ENCODE data around the gene ZNF598.

ZNF598 gene

DNA sequence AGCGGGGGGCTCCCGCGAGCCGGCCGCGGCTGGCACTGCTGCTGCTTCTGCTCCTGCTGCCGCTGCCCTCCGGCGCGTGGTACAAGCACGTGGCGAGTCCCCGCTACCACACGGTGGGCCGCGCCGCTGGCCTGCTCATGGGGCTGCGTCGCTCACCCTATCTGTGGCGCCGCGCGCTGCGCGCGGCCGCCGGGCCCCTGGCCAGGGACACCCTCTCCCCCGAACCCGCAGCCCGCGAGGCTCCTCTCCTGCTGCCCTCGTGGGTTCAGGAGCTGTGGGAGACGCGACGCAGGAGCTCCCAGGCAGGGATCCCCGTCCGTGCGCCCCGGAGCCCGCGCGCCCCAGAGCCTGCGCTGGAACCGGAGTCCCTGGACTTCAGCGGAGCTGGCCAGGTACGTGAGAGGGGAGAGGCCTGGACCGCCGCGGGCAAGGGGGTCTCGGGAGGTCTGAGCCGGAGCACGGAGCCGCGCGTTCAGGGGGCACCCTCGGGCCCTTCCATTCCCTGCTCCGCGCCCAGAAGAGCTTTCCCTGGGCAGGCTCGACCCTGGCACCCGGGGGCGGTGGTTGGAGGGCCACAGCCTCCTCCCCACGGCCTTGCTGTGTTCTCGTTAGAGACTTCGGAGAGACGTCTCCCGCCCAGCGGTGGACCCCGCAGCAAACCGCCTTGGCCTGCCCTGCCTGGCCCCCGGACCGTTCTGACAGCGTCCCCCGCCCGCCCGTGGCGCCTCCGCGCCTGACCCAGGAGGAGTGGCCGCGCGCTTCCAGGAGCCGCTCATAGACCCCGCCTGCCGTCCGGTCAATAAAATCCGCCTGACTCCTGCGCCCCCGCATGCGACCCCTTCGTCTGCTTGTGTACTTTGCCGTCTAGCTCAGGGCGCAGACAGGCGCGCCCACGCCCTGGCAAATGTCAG is 10.6 kb upstream of the ZNF598 start:
- Histone ChIP-seq H3K79me1 (ENCODE audit: low read depth, low read length) (no peaks in the 10 kb centered on the region), H3K36me3 (replicated peaks in 1 of 2; ENCODE audit: control insufficient read depth in 2 of 2, insufficient read depth in 2 of 2, low read length in 2 of 2) (no peaks in the 10 kb centered on the region), H3K18ac (ENCODE audit: low read length) (peak overlapping the region; percentile 85), H3K4me2 (ENCODE audit: insufficient read depth, low read length, poor library complexity, severe bottlenecking) (peak overlapping the region; percentile 66), H2BK5ac (ENCODE audit: low read length) (peak overlapping the region; percentile 75), H2AFZ (ENCODE audit: low read length) (peak overlapping the region; percentile 77), H3K4me3 (ENCODE audit: low read length in 2 of 2) (peak overlapping the region; percentile 15 to 60), H2AK5ac (ENCODE audit: low read depth, low read length) (peak overlapping the region; percentile 19), H3K4me1 (ENCODE audit: control insufficient read depth in 2 of 2, insufficient read depth in 1 of 2, low read depth in 1 of 2, low read length in 2 of 2) (peaks cover 7 to 11% of the 10 kb centered on the region in 2 donors), H3K4ac (ENCODE audit: low read length) (no peak overlapping the region), H3K23ac (ENCODE audit: low read depth, low read length, poor library complexity) (peak overlapping the region; percentile 65), H3K27me3 (ENCODE audit: control insufficient read depth in 3 of 3, insufficient read depth in 3 of 3, low read depth in 1 of 3, low read length in 3 of 3) (peaks cover 19 to 48% (median 43%) of the 10 kb centered on the region in 3 experiments), H2BK15ac (ENCODE audit: low read length) (peak overlapping the region; percentile 58), H4K91ac (ENCODE audit: low read depth, low read length, poor library complexity) (no peak overlapping the region), H3K9ac (ENCODE audit: low read depth, low read length, poor library complexity) (peak overlapping the region; percentile 81), H3K14ac (ENCODE audit: low read length) (peak overlapping the region; percentile 31), H4K8ac (ENCODE audit: low read depth, low read length) (no peak overlapping the region), H3K9me3 (replicated peaks in 1 of 2; ENCODE audit: control insufficient read depth in 2 of 2, insufficient read depth in 1 of 2, low read depth in 1 of 2, low read length in 2 of 2) (peaks cover 0 to 2% of the 10 kb centered on the region in 2 donors), H2BK120ac (ENCODE audit: low read depth, low read length) (no peak overlapping the region), H2BK12ac (ENCODE audit: low read length) (no peak overlapping the region), H3K27ac (replicated peaks; ENCODE audit: low read length) (no peak overlapping the region)
- no peak for DNase-seq (ENCODE audit: low spot score)
- WGBS, 2 donors (ENCODE audit: extremely low coverage in 2 of 2, insufficient read length in 2 of 2, insufficient replicate concordance in 1 of 2), result no CpG with 5 or more reads among the region's 96 CpGs

DNA sequence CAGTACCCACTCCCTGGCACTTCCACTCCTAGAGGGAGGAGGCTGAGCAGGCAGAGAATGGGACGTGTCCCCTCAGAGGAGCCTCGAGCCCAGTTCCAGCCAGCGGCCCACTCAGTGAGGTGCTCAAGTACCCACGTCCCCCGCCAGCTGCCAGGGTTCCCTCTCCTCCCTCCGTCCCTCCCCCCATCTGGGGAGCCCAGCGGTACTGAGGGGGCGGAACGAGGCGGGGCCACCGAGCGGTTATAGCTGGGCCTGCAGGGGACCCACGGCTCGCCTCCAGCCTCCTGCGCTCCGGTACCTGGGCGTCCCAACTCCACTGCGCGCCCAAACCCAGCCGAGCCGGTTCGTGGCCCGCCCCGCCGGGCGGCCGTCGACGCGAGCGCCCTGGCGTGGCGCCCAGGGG is 9.9 kb upstream of the ZNF598 start, which contains the start of gene NPW:
TSS of gene NPW (plus strand) at position 268 of the 403 bp plus-strand sequence.
- Histone ChIP-seq H3K36me3 (replicated peaks in 1 of 2; ENCODE audit: control insufficient read depth in 2 of 2, insufficient read depth in 2 of 2, low read length in 2 of 2) (no peaks in the 10 kb centered on the region), H2BK120ac (ENCODE audit: low read depth, low read length) (peak within 1 kb of the TSS; percentile 72), H3K9me3 (replicated peaks in 1 of 2; ENCODE audit: control insufficient read depth in 2 of 2, insufficient read depth in 1 of 2, low read depth in 1 of 2, low read length in 2 of 2) (no peaks in the 10 kb centered on the region), H3K4me3 (ENCODE audit: low read length in 2 of 2) (peak within 1 kb of the TSS; percentile 15 to 60), H2AK5ac (ENCODE audit: low read depth, low read length) (peak within 1 kb of the TSS; percentile 92), H3K79me1 (ENCODE audit: low read depth, low read length) (no peaks in the 10 kb centered on the region), H3K14ac (ENCODE audit: low read length) (peak within 1 kb of the TSS; percentile 82), H2BK12ac (ENCODE audit: low read length) (peak within 1 kb of the TSS; percentile 58), H3K4ac (ENCODE audit: low read length) (peak within 1 kb of the TSS; percentile 89), H4K8ac (ENCODE audit: low read depth, low read length) (no peak within 1 kb of the TSS), H2BK5ac (ENCODE audit: low read length) (peak within 1 kb of the TSS; percentile 75), H3K4me1 (ENCODE audit: control insufficient read depth in 2 of 2, insufficient read depth in 1 of 2, low read depth in 1 of 2, low read length in 2 of 2) (peaks cover 7 to 11% of the 10 kb centered on the region in 2 donors), H3K4me2 (ENCODE audit: insufficient read depth, low read length, poor library complexity, severe bottlenecking) (peak within 1 kb of the TSS; percentile 66), H3K27ac (replicated peaks; ENCODE audit: low read length) (no peak within 1 kb of the TSS), H3K23ac (ENCODE audit: low read depth, low read length, poor library complexity) (peak within 1 kb of the TSS; percentile 65), H3K27me3 (ENCODE audit: control insufficient read depth in 3 of 3, insufficient read depth in 3 of 3, low read depth in 1 of 3, low read length in 3 of 3) (peaks cover 19 to 45% (median 37%) of the 10 kb centered on the region in 3 experiments), H4K91ac (ENCODE audit: low read depth, low read length, poor library complexity) (no peak within 1 kb of the TSS), H2BK15ac (ENCODE audit: low read length) (peak within 1 kb of the TSS; percentile 58), H3K9ac (ENCODE audit: low read depth, low read length, poor library complexity) (peak within 1 kb of the TSS; percentile 81), H3K18ac (ENCODE audit: low read length) (peak within 1 kb of the TSS; percentile 85), H2AFZ (ENCODE audit: low read length) (peak within 1 kb of the TSS; percentile 77)
- no peak for DNase-seq (ENCODE audit: low spot score)
- no CpG with 5 or more reads among the region's 33 CpGs for WGBS, 2 donors (ENCODE audit: extremely low coverage in 2 of 2, insufficient read length in 2 of 2, insufficient replicate concordance in 1 of 2)

DNA sequence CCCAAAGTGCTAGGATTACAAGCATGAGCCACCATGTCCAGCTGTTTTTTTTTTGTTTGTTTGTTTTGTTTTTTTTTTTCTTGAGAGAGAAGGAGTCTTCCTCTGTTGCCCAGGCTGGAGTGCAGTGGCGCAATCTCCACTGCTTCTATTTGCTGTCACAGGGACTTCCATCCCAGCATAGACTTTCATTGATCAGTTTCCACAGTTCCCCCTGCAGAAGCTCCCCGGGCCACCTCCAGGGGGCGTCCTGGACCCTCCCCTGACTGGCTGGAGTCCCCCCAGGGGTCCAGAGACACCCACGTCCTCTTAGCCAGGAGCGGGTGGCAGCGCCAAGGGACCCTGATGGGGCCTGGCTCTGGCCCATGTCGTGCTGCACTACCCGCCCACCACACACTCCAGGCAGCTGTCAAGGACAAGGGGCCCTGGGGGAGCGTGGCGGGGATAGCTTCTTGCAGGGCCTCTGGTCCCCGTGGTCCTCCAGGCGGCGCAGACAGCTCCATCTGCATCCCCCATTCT is 6.8 kb upstream of the ZNF598 start:
- Histone ChIP-seq H2AK5ac (ENCODE audit: low read depth, low read length) (peak overlapping the region; percentile 88), H3K27ac (replicated peaks; ENCODE audit: low read length) (no peak overlapping the region), H4K91ac (ENCODE audit: low read depth, low read length, poor library complexity) (no peak overlapping the region), H3K9me3 (replicated peaks in 1 of 2; ENCODE audit: control insufficient read depth in 2 of 2, insufficient read depth in 1 of 2, low read depth in 1 of 2, low read length in 2 of 2) (no peaks in the 10 kb centered on the region), H3K14ac (ENCODE audit: low read length) (no peak overlapping the region), H2BK15ac (ENCODE audit: low read length) (peak overlapping the region; percentile 4), H2BK5ac (ENCODE audit: low read length) (no peak overlapping the region), H3K18ac (ENCODE audit: low read length) (no peak overlapping the region), H3K36me3 (replicated peaks in 1 of 2; ENCODE audit: control insufficient read depth in 2 of 2, insufficient read depth in 2 of 2, low read length in 2 of 2) (no peaks in the 10 kb centered on the region), H2BK120ac (ENCODE audit: low read depth, low read length) (no peak overlapping the region), H3K9ac (ENCODE audit: low read depth, low read length, poor library complexity) (no peak overlapping the region), H2AFZ (ENCODE audit: low read length) (no peak overlapping the region), H3K79me1 (ENCODE audit: low read depth, low read length) (no peaks in the 10 kb centered on the region), H3K27me3 (ENCODE audit: control insufficient read depth in 3 of 3, insufficient read depth in 3 of 3, low read depth in 1 of 3, low read length in 3 of 3) (peaks cover 19 to 32% (median 30%) of the 10 kb centered on the region in 3 experiments), H3K23ac (ENCODE audit: low read depth, low read length, poor library complexity) (peak overlapping the region; percentile 89), H3K4me2 (ENCODE audit: insufficient read depth, low read length, poor library complexity, severe bottlenecking) (no peak overlapping the region), H4K8ac (ENCODE audit: low read depth, low read length) (no peak overlapping the region), H3K4me3 (ENCODE audit: low read length in 2 of 2) (no peak overlapping the region), H2BK12ac (ENCODE audit: low read length) (no peak overlapping the region), H3K4ac (ENCODE audit: low read length) (no peak overlapping the region), H3K4me1 (ENCODE audit: control insufficient read depth in 2 of 2, insufficient read depth in 1 of 2, low read depth in 1 of 2, low read length in 2 of 2) (peaks cover 2 to 4% of the 10 kb centered on the region in 2 donors)
- no peak for DNase-seq (ENCODE audit: low spot score)
- no CpG with 5 or more reads among the region's 13 CpGs for WGBS, 2 donors (ENCODE audit: extremely low coverage in 2 of 2, insufficient read length in 2 of 2, insufficient replicate concordance in 1 of 2)

DNA sequence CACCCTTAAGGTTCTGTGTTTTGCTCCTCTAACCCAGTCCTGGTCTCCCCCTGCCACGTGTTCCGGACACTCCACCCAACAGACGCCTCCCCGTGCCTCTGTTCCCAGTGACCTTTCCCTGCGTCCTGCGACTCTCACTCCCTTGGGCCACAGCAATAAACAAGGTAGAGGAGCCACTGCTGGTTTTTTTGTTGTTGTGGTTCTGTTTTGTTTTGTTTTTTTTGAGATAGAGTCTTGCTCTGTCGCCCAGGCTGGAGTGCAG is 6.3 kb upstream of the ZNF598 start:
- no peak overlapping the region for H4K91ac ChIP-seq (ENCODE audit: low read depth, low read length, poor library complexity)
- H2BK5ac ChIP-seq (ENCODE audit: low read length), result no peak overlapping the region
- no peak overlapping the region for H4K8ac ChIP-seq (ENCODE audit: low read depth, low read length)
- H3K4ac ChIP-seq (ENCODE audit: low read length), result no peak overlapping the region
- no peak overlapping the region for H2BK120ac ChIP-seq (ENCODE audit: low read depth, low read length)
- WGBS, 2 donors (ENCODE audit: extremely low coverage in 2 of 2, insufficient read length in 2 of 2, insufficient replicate concordance in 1 of 2), result no CpG with 5 or more reads among the region's 7 CpGs
- peak overlapping the region; percentile 93 for H2AK5ac ChIP-seq (ENCODE audit: low read depth, low read length)
- peak overlapping the region; percentile 44 for H3K14ac ChIP-seq (ENCODE audit: low read length)
- H3K9me3 ChIP-seq (replicated peaks in 1 of 2; ENCODE audit: control insufficient read depth in 2 of 2, insufficient read depth in 1 of 2, low read depth in 1 of 2, low read length in 2 of 2), result no peaks in the 10 kb centered on the region
- peaks cover 2 to 4% of the 10 kb centered on the region in 2 donors for H3K4me1 ChIP-seq (ENCODE audit: control insufficient read depth in 2 of 2, insufficient read depth in 1 of 2, low read depth in 1 of 2, low read length in 2 of 2)
- no peak overlapping the region for H3K9ac ChIP-seq (ENCODE audit: low read depth, low read length, poor library complexity)
- H3K4me3 ChIP-seq (ENCODE audit: low read length in 2 of 2), result no peak overlapping the region
- H3K23ac ChIP-seq (ENCODE audit: low read depth, low read length, poor library complexity), result peak overlapping the region; percentile 73
- H2AFZ ChIP-seq (ENCODE audit: low read length), result no peak overlapping the region
- H3K79me1 ChIP-seq (ENCODE audit: low read depth, low read length), result no peaks in the 10 kb centered on the region
- no peak for DNase-seq (ENCODE audit: low spot score)
- no peak overlapping the region for H2BK12ac ChIP-seq (ENCODE audit: low read length)
- no peak overlapping the region for H3K27ac ChIP-seq (replicated peaks; ENCODE audit: low read length)
- H3K18ac ChIP-seq (ENCODE audit: low read length), result peak overlapping the region; percentile 48
- H3K4me2 ChIP-seq (ENCODE audit: insufficient read depth, low read length, poor library complexity, severe bottlenecking), result no peak overlapping the region
- no peaks in the 10 kb centered on the region for H3K36me3 ChIP-seq (replicated peaks in 1 of 2; ENCODE audit: control insufficient read depth in 2 of 2, insufficient read depth in 2 of 2, low read length in 2 of 2)
- H2BK15ac ChIP-seq (ENCODE audit: low read length), result peak overlapping the region; percentile 58
- H3K27me3 ChIP-seq (ENCODE audit: control insufficient read depth in 3 of 3, insufficient read depth in 3 of 3, low read depth in 1 of 3, low read length in 3 of 3), result peaks cover 19 to 28% (median 26%) of the 10 kb centered on the region in 3 experiments
